DLD1 (cell line): ENCODE measurements around the gene SERHL2.
"Not testable (repeated sequence)": the region's sequence is repeated elsewhere in the genome, so short reads cannot be mapped to it uniquely, and the experiment has no call there.

Experiments
- in situ Hi-C: cut with HindIII; loops from 2 replicates; pipeline ENCODE4 v1.10.0; 2017; ENCODE audit warnings: low sequenced_read_pairs

Gene SERHL2

DNA sequence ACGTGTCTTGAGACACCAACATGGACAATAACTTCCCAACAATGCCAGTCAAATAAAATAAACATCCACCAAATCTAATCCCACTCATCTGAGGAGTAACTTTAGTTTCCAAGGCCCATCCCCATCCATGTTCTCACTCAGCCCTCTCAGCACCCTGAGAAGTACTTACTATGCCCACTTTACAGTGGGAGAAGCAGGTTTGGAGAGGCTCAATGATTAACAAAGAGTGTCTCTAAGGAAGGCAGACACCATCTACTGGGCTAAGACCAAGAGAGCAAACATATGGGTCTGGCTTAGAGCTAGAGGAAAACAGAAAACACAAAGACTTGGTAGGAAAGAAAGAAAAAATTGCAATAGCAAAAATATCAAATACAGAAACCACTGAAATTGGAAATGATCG lies 49.7 kb downstream of the SERHL2 start:
- in situ Hi-C loops = no loop called here

DNA sequence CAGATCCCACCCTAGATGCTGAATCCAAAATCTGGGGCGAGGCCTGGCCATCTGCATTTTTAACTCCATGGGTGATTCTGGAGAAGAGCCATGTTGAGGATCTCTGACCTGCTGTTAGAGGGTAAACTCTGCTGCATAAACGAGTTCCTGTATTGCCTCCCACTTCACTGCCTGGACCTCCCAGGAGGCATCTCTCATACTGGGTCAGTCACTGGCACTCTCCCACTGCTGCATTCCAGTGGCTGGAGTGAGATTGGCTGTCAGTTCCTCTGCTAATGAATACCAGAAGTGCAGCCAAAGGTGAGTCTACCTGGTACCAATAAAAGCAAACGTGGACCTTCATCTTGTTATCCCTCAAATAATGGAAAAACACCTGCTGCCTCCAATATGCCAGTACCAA lies 50.6 kb downstream of the SERHL2 start:
- in situ Hi-C loops = no loop called here

DNA sequence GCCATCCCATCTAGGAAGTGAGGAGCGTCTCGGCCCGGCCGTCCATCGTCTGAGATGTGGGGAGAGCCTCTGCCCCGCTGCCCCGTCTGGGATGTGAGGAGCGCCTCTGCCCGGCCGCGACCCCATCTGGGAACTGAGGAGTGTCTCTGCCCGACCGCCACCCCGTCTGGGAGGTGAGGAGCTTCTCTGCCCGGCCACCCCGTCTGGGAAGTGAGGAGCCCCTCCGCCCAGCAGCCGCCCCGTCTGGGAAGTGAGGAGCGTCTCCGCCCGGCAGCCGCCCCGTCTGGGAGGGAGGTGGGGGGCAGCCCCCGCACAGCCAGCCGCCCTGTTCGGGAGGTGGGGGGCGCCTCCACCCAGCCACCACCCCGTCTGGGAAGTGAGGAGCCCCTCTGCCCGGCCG lies 53.9 kb downstream of the SERHL2 start:
- in situ Hi-C loops = not testable (repeated sequence)

DNA sequence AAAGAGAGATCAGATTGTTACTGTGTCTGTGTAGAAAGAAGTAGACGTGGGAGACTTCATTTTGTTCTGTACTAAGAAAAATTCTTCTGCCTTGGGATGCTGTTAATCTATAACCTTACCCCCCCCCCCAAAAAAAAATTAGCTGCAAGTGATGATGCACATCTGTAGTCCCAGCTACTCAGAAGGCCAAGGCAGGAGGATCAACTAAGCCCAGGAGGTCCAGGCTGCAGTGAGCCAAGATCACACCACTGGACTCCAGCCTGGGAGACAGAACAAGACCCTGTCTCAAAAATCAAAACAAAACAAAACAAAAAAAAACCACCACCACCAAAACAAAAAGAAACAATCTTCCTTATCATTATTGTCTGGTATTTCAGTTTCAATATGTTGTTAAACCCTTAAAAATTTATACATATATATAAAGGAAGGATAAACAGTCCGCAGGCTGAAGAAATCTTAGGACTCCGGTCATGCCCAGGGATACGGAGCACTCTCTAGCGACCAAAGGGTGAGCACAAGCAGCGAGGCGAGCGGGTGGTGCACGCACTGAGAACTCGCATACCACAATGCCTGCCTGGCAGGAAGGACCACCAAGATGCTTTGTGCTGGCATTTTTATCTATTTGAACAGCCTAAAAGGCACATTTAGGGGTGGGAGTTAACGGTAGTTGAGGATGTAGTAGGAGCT lies 54.5 kb downstream of the SERHL2 start:
- in situ Hi-C loops = no loop called here

DNA sequence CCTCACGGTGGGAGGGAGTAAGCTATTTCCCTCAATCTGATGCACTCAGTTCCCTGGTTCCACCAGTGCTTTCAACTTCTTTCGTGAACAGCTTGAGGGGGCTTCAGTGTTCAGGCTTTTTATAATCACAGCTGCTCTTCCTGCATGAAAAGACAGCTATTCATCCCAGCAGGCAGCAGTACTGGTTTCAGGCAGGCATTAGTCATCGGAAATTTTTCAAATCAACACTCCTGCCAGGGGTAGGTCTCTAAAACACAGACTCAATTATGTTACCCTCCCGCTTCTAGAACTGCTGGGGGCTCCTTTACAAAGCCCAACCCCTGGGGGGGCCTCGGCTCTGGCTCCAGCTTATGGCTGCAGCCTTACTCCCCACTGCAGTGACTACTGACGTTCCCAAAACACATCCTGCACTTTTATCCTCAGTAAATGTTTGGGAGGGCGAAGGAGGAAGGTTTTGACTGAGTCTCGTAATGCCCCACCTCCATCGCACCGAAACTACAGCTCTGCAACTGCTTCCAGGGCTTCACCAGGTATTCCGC lies 55.1 kb downstream of the SERHL2 start:
- in situ Hi-C loops = no loop called here

DNA sequence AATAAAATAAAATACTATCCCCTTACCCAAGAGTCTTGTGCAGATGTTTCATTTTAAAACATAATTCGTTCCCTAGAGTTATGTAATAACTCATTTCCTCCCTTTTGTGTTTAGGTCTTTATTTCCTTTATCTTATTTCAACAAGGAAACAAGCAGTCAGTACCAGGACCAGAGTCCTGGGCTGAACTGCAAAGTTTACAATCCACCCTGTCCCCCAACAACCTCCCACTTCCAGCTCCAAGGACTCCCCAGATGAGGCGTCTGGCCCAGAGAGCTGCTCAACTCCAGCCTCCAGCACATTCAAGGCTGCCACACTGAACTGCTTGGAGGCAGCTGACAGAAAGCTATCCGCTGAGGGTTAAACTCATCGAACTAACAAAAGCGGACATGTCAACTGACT lies 56.4 kb downstream of the SERHL2 start:
- in situ Hi-C loops = no loop called here

DNA sequence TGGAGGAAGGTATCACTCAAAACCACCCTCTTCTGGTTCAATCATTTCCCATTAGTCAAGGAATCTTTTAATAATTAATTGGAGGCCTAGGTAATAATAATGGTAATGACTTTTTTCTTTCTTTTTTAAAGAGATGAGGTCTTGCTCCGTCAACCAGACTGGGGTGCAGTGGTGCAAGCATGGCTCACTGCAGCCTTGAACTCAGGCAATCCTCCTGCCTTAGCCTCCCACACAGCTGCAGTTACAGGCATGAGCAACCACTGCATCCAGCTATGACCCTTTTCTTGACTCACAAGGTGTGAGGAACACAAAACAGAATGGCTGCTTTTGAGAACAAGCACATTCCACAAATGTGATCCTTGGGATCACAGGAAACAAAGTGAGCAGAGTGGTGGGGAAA lies 57.3 kb downstream of the SERHL2 start:
- in situ Hi-C loops = no loop called here

DNA sequence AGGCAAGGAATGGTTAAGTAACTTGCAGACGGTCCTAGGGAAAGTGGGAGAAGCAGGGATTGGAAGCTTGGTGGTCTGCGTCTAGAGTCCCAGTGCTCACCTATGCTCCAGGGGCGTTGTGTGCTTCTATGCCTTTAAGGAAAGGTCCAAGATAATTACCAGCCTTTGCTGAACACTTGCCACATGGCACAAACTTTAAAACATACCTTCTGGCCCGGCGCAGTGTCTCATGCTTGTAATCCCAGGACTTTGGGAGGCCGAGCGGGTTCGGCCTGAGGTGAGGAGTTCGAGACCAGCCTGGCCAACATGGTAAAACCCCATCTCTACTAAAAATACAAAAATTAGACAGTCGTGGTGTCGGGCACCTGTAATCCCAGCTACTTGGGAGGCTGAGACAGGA lies 58.6 kb downstream of the SERHL2 start:
- in situ Hi-C loops = no loop called here

DNA sequence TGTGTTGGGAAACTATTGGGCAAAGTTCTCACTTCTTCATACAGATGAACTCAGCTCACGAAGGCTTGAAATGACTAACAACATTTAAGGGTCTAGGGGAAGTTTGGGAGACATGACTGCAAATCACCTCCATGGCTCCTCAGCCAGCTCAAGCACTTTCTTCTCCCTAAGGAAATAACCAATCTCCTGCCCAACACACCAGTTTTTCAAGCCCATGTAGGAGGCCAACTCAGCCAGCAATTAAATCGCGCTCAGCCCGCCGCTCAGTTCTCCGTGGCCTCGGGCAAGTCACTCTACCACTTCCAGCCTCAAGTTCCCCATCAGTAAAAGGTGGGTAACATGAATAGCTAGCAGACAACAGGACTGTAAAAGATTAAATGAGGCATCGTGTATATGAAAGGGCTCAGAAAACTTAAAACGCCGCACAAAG lies 60.1 kb downstream of the SERHL2 start:
- in situ Hi-C loops = no loop called here

DNA sequence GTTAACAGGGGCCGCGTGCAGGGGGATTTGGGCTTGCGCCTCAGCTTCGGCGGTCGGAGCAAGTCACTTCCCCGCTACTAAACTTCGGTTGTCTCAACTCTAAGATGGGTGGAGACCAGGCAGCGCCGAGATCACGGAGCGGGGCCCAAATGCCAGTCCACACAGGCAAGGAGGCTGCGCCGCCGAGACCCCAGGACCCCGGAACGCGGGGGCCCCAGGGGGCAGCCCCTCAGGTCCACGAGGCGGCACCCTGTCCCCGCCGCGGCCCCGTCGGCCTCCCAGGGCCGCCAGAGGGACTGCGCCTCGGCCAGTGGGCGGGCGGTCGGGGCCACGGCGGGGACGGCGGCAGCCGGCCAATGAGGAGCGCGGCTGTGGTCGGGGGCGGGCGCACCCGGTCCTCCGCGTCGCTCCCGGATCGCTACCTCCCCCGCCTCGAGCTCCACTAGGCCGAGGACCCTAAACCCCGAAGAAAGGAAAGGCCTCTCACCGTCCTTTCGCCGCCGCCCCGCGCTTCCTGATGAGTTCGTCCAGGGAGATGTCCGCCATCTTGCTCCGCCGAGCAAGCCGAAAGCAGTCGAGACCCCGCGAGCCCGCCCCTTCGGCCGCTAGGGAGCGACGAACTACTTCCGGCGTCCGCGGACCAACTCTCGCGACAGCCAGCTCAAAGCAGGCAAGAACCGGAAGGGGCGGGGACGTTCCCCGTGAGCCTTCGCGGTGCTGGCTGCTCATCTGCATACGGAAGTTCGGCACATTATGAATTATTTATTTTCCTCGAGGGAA lies 60.7 kb downstream of the SERHL2 start, which contains the start of gene POLDIP3:
POLDIP3 (minus strand) TSS at position 572 of the 780 bp plus-strand sequence; CDS start at position 546, 26 bp downstream.
- in situ Hi-C loops = no loop called here

DNA sequence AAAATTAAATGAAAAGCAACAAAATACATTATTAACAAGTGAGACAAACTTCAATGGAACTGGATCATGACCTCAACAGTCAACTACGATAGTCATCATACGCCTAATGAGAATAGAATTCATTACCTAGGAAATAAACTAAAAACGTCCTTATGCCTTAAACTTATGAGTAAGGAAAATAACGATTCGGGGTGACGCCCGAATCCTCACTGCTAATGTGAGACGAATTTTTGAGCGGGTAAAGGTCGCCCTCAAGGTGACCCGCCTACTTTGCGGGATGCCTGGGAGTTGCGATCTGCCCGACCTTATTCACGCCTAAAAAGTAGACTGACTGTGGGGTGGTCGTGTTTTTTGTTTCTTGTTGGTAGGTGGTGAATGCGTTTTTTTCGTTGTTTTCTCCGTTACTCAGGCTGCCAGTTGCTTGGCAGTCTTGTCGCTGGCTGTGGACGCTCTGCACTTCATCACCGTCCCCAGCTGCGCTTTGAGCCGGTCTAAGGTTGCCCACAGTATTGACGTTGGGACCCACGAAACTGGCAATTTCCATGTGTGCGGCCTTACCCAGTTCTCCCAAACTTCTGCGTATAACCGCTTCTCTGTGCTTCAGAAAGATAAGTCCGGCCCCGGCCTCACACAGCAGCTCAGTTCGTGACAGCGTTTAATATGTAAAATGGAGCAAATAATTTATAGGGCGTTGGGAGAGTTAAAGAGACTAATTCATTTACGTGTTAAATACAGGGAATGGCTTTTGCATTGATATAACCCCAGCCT lies 61.5 kb downstream of the SERHL2 start:
- in situ Hi-C loops = no loop called here

DNA sequence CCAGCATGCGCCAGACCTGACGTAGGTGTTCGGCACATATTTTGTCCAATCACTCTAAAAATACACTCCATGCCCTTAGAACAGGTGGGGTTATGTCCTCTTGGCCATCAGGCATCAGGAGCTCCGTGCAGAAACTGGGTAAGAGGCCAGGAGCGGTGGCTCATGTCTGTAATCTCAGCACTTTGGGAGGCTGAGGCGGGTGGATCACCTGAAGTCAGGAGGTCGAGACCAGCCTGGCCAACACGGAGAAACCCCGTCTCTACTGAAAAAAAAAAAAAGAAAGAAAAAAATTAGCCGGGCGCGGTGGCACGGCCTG lies 62.1 kb downstream of the SERHL2 start:
- in situ Hi-C loops = not testable (repeated sequence)

DNA sequence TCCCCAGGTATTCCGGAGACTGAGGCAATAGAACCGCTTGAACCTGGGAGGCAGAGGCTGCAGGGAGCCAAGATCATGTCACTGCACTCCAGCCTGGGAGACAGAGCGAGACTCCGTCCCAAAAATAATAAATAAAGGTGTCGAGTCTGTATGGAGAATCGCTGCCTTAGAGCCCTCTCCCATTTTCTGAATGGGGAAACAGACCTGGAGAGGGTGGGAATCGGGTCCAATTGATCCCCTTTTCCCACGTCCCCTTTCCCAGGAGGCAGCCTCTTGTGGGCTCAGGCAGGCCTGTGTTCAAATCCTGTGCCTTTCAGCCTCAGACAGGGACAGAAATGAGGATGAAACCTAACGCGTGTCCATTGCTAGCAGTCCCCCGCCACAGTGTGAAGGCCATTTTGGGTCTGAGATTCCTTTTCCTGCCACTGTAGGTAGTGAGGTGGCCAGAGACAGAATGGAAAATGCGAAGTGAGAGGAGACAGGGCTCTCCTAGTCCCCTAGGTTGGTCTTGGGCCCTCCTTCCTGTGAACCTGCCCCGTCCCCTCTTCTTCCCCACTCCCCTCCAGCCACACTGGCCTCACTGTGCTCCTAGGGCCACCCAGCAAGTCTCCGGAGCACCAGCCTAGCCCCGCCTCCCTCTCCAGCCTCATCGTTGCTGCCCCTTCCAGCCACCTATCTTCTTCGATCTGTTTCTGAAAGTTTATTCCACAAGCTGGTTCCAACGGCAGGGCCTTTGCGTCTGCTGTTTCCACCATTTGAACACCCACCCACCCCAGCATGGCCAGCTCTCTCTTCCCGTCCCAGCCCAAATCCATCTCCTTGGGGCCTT lies 63.6 kb downstream of the SERHL2 start:
- in situ Hi-C loops = no loop called here

DNA sequence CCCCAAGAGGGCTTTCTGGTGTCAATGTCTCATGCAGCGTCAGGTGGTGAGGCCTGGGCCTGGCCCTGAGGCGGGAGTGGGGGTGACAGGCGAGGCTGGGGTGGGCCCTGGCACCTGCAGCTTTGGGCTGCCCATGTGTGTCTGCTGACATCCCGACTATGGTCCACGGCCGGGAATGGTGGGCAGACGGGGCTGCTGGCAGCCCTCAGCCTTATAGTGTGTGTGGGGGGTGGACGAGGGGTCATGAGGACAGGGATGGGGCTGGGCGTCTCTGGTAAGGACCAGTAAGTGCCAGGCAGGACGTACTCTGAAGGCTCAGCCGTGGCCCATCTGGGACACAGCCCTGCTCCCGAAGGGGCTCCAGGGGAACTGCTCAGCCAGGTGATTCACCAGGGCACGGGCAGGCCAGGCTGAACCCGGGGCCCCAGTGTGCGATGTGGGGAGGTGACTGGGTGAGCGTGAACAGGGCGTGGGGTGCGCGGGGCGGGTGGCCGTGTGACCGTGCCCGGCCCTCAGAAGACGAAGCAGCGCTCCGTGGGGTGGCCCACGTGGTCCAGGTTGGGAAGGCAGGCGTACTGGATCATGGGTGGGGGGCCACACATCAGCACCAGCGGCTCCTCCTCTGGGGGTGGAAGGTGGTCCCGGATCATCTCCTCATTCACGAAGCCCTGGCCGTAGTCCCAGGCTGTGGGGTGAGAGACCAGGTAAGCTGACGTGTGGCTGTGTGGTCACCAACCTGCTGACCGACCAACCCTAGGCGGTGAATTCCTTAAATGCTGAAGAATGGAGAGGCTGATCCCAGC lies 65.7 kb downstream of the SERHL2 start:
- in situ Hi-C loops = no loop called here

DNA sequence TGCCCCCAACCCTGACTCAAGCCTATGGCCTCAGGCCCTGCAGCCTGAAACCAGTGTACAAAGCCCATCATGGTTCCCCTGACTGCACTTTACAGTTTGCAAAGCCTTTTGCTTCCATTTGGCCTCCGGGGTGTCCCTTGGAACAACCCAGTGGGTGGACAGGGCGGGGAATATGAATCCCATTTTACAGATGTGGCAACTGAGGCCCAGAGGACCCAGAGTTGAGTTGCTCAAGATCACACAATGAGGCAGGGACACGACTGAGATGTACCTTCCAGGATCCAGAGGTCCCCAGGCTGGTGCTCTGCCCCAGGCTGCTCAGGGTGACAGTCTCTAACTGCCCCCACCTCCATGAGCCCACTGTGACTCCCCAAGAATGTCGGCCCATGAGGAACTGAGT lies 66.3 kb downstream of the SERHL2 start:
- in situ Hi-C loops = no loop called here

DNA sequence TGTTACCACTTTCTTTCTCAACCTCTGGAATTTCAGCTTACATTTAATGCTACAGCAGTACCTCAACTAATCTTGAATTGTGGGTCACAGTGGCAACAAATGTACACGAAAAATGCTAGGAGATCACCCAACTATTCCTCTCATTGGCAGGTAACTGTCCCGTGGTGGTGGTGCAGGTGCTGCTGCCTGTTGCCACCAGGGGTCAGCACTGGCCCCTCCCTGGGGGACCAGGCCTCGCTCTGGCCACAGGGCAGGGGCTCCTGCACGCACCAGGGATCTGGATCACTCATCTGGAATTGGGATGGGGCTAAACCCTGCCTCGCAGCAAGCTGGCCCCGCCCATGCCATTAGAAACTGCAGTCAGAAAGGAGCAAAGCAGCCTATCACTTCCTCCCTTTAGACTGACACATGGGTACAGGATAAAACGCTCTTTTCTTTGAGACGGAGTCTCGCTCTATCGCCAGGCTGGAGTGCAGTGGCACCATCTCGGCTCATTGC lies 67.8 kb downstream of the SERHL2 start:
- in situ Hi-C loops = no loop called here

DNA sequence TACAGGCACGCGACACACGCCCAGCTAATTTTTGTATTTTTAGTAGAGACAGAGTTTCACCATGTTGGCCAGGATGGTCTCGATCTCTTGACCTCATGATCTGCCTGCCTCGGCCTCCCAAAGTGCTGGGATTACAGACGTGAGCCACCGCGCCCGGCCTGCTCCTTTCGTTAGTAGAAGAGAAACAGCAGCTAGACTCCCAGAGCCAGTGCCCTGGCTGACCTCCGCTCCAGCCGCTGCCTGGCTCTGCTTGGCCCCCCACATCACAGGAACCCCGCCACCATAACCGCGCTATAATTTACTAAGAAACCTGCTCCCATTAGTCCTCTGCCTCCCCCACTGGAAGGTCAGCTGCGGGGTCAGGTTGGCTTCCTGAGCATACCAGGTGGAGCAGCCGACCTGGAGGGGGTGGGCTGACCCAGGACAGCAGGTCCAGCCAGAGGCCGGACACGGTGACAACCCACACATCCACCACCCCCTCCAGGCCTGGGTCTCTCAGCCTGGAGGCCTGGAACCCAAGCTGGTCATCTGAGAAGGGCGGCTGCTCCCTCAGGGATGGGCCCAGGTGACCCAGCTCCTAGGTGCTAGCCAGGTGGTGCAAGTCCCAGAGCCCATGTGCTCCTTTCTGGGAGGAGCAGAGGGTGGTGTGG lies 68.4 kb downstream of the SERHL2 start:
- in situ Hi-C loops = no loop called here

DNA sequence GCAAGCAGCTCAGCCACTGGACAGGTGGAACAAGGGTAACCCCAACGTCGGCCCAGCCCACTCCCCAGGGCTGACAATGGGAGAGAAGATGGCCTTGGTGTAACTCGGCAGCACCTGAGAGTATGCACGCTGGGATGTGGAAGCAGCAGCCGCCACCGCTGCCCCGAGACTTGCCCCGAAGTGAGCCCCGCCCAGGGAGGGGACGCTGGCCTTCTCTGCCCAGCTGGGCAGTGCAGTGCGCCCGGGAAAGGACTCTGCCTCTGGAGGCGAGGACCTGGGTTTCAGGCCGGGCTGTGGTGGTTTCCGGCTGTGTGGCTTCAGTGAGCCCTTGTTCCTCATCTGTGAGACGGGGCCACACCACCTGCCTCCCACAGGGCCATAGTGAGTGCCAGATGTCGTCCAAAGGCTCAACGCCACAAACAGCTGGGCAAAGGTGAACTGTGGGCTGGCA lies 69.6 kb downstream of the SERHL2 start:
- in situ Hi-C loops = no loop called here
